ENCODE results near the gene EXOC6B.

- TF ChIP-seq POLR2A (IDR thresholded peaks at IDR 0.05) (no peak), CTCF (IDR thresholded peaks at IDR 0.05) (no peak)
Observed at GRCh38 chr2:72562451-72563153, 263.2 kb downstream of the EXOC6B start.

All from suprapubic skin (tissue), 3 donors.